GM18870 (cell line): ENCODE measurements around the gene ZBTB7B.
A peak's percentile ranks its signal among the peaks of the same experiment; 100 is the strongest.

Source experiments
- ATAC-seq: cut with Tn5 transposase; IDR thresholded peaks from one replicate; pipeline ENCODE4 v1.9.1; 2021; ENCODE audit warnings: moderate library complexity; ENCODE audit not compliant: unreplicated experiment

Gene ZBTB7B

GRCh38 chr1:155001675-155002463 is 733 bp upstream of the ZBTB7B start:
- ATAC-seq, result peak; percentile 43

DNA sequence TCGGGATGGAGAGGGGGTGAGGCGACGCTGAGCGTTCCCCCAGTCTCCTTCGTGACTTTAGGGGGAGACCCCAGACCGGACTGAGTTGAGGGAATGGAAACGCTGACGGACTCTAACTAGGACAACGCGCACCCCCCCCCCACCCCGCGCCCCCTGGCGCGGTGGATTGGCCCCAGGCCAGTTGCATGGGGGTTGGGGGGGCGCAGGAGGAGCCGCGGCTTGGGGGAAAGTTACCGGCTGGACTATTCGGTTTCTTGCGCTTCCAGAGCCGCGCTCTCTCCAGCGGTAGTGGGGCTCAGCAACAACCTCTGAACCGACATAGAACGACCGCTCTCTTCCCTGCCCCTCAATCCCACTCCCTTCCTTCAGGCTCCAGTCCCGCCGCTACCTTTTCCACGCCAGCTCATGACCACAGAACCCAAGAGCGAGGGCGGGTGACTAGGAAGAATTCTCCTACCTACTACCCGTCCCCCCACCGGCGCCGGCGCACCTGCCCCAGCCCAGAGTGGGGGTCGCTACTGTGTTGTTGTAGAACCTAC is 694 bp downstream of the ZBTB7B start:
- ATAC-seq, result no peak

DNA sequence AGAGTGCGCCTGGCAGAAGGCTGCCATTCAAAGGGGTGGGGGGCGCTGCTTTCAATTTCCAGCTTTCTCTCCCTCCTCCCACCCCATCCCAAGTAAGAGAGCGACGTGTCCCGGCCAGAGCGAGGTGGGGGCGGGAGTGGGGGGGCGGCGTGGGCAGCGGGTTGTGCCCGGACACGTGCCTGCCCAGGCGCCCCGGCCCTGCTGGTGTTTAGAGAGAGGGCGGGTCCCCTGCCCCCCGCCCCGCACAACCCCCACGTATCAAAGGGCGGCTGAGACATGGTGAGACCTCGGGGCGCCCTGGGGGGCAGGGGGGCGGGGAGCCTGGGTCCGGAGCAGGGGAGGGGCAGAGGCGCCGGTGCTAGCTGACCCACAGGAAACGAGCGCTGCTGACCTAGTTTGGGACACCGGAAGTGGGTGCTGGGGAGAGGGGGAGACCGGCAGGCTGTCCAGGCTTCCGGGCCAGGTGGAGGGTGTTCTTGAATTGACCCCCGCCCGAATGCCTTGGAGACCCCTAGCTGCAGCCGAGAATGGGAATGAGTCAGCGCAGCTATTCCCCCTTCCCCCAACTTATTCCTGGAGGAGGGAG is 1.3 kb downstream of the ZBTB7B start:
- ATAC-seq, result no peak

GRCh38 chr1:155004352-155005075 is 1.9 kb downstream of the ZBTB7B start:
- no peak for ATAC-seq

DNA sequence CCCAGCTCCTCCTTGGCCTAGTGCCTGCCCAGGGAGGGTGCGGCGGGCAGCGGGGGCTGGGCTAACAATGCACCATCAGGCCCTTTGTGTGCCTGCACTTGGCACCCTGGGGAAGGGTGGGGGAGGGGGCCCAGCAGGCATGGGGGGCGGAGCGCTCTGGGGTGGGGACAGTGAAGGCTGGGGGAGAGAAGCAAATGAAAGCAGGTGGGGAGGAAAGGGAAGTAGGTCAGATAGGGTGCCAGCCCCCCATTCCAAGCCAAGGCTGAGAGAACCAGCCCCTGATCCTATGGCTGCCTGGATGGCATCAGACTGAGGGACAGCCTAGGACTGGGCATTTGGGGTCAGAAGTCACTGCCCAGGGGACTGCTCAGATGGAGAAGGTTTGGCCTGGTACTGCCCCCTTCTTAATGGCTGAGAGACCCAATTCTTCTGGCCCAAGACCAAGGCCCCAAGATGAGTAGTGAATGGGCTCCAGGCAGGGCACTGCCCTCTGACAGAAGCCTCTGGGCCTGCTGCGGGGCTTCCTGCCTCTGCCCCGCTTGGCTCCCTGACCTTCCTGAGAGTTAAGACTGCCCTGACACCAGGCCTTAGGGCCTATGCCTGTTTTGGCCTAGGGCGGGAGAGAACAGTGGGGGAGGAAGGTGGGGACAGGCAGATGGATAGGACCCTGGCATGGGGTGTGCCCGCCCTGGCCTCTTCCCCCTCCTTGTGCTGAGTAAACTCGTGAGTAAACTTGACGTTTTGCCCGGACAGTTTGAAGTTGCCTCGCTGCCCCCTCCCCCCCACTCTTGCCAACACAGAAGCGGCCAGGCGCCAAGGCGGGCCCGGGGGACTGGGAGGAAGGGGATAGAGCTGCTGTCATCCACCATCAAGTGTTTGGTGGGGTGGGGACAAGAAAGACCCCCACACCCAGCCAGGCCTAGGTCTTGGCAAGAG is 2.7 kb downstream of the ZBTB7B start:
- no peak for ATAC-seq

DNA sequence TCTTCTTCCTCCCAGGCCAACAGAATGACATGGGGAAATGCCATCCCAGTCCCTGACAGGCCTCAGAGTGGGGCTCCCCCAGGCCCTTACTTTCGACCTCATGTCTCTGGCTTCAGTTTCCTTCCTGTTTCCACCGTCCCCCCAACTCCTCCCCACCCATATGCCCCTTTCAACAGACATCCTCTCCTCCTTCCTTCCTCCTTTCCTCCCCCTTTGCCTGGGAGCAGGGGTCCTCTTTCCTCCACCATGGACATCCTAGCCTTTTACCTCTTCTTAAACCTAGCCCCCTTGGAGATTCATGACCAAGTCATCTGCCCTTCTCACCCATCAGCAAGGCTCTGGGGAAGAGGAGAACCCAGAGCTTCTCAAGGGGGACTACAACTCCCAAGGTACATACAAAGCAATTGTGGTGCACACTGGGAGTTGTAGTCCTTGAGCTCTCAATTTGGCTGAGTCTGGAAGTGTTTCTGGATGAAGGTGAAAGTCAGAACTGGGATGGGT is 4.0 kb downstream of the ZBTB7B start:
- no peak for ATAC-seq

DNA sequence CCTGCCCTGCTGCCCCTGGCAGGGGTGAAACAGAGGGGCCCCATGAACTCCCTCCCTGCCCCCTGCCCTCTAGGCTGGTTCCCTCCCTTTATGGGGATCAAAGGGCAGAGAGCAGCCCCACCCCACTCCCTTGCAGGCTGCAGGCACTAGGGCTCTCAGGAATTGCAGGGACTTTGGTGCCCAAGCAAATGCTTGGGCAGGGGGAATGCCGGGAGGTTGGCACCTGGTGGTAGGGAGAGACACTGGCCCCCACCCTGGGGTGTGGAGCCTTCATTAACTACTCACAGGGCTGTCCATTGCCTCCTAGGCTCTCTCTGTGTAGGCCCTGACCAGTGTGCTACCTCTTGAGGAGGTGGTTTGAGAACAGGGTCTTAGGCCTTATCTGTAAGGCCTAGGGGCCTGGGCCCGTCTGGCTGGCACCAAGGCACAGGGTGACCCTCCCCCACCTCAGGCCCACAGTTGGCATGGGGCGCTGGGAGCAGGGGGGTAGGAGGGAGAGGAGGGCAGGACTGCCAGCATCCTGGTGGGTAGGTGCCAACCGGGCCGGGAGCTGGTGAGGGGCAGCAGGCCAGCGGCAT is 4.7 kb downstream of the ZBTB7B start:
- no peak for ATAC-seq

GRCh38 chr1:155008015-155008941 is 5.7 kb downstream of the ZBTB7B start:
- no peak for ATAC-seq

DNA sequence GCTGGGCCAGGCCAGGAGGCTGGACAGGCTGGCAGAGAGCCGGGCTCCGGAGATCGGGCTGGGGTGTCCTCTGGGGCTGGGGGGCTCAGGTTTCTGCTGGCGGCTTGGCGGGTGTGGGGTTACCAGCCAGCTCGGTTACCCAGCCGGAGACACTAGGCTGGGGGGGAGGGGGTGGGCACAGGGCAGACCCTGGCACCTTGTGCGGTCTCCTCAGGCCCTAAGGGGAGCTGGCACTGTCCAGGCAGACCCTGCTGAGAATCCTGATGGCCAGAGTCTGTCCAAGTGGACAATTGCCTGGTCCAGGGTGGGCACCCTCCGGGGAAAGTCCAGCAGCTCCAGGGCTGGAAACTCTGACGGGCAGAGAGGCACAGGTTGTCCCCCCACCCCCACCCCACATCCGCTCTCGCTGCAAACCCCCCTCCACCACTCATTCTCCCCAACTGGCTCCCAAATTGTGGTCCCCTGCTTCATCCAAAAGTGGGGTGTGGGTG is 6.7 kb downstream of the ZBTB7B start:
- ATAC-seq, result no peak

DNA sequence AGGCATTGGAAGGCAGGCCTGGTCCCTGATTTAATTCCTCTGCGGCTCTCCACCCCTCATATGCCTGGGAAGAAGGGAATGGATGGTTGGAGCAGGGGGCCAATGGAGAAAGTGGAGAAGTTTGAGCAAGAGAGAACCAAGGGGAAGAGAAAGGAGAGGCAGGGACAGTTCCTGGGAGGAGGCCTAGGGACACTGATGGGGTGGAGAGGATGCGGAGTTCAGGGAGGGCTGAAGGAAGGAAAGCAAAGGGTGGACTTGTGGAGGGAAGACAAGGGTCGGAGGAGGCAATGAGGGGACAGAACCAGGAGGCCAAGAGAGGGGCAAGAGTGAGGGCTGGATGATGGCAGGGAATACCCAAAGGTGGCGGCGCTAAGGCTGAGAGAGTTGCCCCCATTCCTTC is 7.1 kb downstream of the ZBTB7B start:
- no peak for ATAC-seq

DNA sequence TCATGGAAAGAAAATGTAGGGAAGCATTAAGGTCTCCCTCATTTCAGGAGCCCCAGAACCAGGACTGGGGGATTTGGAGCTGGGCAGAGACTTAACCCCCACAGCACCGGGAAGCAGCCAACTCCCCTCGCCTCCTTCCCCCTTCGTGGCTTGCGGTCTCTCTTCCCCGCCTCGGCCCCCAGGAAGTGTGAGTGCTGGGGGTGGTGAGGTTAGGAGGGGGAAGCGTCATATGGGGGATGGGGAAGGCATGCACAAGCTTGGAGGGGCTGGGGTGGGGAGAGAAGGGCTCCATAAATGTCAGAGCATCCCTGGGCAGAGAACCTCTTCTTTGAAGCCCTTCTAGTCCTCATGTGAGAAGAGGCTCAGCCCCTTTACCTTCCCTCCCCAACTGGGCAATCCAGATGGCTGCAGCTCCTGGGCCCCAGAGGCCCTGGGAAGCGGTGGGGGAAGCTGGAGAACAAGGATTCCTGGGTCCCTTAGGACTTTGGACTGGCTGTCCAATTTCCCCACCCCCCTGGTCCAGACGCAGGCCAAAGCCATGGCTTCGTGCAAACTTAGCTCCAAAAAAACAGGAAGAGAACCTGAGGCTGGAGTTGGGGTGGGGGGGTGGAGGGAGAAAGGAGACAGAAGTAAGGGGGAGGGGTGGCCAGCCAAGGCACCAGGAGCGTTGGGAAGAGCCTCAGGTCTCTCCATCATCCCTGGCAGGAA is 7.8 kb downstream of the ZBTB7B start:
- ATAC-seq, result no peak

- no peak for ATAC-seq
Measured at GRCh38 chr1:155011004-155011416, 8.4 kb downstream of the ZBTB7B start.

GRCh38 chr1:155011437-155012025 is 8.9 kb downstream of the ZBTB7B start:
- ATAC-seq, result no peak

DNA sequence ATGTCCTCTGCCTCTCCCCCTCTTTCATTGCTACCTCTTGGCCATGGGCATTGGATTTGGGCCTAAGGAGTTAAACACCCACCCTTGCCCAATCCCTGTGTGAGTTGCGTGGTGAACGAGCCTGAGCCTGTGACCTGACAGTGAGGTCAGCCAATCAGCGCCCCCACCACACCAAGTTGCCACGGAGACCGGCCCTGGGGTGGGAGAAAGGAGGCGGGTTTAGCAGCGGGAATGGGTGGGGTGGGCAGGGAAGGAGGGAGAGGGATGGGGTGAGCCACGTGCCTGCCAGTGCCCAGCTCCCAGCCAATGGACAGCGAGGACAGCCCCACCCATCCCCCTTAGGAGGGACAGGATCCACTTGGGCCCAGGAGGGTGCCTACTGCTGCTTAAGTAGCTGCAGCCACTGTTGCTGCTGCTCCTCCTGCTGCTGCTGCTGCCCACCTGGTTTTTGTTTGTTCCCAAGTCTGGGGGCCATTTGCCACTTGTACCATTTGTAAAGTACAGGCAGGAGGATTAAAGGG is 9.5 kb downstream of the ZBTB7B start:
- no peak for ATAC-seq

GRCh38 chr1:155012776-155013602 is 10.4 kb downstream of the ZBTB7B start:
- ATAC-seq, result no peak

DNA sequence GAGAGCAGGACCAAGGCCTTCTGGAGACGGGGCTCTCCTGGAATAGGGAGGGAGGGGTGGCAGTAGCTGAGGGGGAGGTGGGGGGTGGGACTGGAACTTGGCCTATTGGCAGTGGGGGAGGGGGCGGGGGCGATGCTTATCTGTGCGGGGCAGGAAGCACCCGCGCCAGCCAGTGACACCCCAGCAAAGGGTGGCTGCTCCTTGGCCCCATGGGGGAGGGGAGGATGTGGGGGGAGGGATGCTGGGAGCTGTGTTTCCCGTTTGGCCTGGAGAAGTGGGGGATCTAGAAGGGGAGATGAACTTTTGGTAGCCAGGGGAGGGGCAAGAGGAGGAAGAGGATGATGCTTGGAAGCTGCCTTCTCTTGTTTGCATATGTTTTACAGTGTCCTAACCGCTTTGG is 11.0 kb downstream of the ZBTB7B start:
- ATAC-seq, result no peak
